Ramos (cell line): ENCODE results near the gene TEAD1.
"Not testable (repeated sequence)": the region's sequence is repeated elsewhere in the genome, so short reads cannot be mapped to it uniquely, and the experiment has no call there.

Source experiments
- in situ Hi-C: fragments of 300-500 bp; cut with MboI; formaldehyde crosslinking; loops from one replicate; pipeline ENCODE4 v1.14.3; 2022; ENCODE audit warnings: low sequenced_read_pairs; ENCODE audit not compliant: unreplicated experiment

TEAD1 gene

DNA sequence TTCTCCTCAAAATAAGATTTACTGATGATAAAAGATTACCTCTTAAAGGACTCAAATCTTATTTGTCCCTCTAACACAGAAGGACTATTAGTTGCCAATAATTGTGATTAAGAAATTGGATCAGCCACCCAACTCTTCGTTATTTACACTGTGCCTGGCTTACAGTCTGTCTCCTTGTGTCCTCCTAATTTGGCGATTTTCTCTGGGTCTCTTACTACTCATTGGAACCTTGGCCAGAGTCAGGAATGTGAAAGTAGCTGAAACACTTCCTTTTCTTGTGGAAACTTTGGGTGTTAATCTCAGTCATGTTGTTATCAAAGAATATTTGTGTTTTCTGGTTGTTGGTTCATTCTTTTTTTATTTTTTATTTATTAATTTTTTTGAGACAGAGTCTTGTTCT is 83.2 kb downstream of the TEAD1 start:
- in situ Hi-C loops, result no loop called here

DNA sequence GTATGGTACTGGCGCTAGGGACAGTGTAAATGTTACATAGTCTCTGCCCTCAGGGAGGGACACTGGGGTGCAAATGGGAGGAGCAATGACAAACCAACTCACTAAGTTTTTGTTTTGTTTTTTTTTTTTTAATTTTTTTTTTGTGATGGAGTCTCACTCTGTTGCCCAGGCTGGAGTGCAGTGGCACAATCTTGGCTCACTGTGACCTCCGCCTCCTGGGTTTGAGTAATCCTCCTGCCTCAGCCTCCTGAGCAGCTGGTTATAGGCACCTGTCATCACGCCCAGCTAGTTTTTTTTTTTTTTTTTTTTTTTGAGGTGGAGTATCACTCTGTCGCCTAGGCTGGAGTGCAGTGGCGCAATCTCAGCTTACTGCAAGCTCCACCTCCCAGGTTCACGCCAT is 83.9 kb downstream of the TEAD1 start:
- in situ Hi-C loops, result not testable (repeated sequence)

DNA sequence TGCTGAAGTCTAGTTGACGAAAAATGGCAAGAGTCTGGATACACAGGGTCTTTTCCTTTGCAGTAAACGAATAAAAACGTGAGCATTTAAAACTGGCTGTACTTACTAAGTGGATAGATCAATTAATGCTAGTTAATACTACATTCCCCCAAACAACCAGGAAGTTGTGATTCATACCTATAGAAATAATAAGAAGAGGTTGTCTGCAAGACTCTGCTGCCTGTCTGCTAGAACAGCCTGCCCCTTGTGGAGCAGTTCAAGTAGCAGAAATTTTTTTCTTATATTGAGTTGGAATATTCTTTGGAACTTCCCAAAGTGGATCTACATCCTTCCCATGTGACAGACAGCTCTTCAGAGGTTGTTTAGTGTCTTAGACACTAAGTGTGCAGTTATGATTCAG is 86.8 kb downstream of the TEAD1 start:
- in situ Hi-C loops, result no loop called here

DNA sequence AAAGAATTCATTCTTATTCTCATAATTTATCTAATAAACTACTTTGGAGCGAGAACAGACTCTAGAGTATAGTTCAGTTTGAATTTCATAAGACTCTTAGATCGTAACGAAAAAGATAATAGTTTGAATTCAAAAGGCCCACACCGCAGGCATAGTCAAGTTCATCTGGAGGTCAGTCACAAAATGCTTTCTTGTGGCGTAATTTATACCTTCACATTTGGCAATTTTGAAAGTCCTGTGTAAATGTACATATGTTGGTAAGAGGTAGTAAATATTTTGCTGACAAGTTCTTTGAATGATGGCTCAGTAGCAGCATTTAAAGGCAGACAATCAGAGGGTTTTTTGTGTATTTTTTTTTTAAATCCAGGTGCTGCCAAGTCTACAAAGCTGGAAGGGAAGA is 88.1 kb downstream of the TEAD1 start:
- in situ Hi-C loops, result no loop called here

- in situ Hi-C loops, result no loop called here
These were observed 88.6 kb downstream of the TEAD1 start for GRCh38 chr11:12762696-12763324.

DNA sequence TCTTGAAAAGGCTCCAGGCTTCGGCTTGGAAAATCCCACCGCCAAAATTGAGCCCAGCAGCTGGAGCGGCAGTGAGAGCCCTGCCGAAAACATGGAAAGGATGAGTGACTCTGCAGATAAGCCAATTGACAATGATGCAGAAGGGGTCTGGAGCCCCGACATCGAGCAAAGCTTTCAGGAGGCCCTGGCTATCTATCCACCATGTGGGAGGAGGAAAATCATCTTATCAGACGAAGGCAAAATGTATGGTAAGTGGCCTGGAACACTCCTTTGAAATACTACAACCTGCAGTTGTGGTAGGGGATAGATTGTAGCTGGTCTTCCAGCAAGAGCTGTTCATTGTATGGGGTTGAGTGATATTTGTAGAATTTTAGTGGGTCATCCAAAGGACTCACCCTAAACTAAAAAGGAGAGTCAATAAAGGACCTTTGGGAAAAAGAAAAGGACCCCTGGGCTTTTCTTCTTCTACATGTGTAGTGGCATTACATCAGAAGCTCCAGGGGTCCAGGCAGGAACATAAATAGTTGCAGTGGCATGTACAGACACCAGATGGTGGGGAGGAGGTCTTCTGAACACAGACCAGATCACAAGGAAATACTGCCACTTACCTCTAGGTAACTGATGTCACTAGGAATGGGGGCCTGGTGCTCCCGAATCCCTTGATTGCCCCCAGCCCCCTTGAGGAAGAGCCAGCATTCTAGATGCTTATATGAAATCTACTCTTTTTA is 90.1 kb downstream of the TEAD1 start:
- in situ Hi-C loops, result no loop called here

DNA sequence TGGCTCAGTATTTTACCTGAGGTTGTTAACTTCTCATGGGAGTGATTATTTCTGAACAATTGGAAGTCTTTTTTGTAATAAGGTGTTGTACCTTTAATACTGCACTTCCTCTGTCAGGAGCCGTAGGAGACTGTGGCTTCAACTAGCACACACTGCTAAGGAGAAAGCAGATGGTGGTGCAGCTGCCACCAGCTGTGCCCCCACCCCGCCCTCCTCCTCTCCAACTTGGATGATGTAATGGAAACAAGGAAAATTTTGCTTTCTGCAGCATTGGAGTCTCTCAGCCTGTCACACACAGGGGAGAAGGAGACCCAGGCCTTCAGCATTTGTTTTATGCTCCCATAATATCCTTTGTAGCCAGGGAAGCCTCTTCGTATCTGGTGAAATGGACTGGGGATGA is 91.2 kb downstream of the TEAD1 start:
- in situ Hi-C loops, result no loop called here

GRCh38 chr11:12767027-12767426 is 92.8 kb downstream of the TEAD1 start:
- in situ Hi-C loops, result no loop called here

DNA sequence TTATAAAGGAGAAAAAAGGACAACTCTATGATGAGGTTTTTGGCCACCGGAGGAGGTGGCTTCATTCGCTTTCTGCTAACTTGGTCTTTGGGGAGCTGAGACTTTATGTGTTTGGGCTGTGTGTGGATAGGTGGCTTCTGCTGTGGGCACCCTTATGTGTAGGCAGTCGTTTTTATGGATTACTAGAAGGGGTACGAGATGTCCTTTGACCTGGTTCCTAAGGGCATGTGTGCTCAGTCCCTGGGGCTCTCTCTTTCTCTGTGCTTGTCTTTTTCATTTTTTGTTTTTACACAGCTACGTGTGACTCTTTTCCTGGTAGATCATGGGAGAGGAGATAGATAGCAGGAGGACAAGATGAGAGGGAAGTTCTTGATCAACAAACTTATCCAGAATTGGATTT is 93.4 kb downstream of the TEAD1 start:
- in situ Hi-C loops, result no loop called here

- in situ Hi-C loops, result no loop called here
These were observed 94.8 kb downstream of the TEAD1 start for GRCh38 chr11:12768726-12769673.

GRCh38 chr11:12769834-12770345 is 95.7 kb downstream of the TEAD1 start:
- in situ Hi-C loops, result no loop called here

DNA sequence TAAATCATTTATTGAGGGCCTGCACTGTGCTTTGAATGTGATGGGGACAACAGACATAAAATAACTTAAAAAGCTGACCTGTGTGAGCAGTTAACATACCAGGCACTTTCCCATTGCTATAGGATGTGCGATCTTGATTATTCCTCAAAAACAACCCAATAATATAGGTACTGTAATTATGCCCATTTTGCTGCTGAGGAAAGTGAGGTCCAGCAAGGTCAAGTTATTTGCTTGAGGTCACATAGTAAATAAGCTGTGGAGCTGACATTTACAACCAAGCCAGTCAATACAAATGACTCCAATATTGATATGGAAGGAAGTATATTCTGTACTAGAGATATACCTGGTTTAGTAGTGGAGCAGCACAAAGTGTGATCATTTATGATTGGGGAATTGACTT is 96.2 kb downstream of the TEAD1 start:
- in situ Hi-C loops, result no loop called here

GRCh38 chr11:12770966-12771597 is 96.9 kb downstream of the TEAD1 start:
- in situ Hi-C loops, result no loop called here

GRCh38 chr11:12771875-12772274 is 97.7 kb downstream of the TEAD1 start:
- in situ Hi-C loops, result no loop called here

DNA sequence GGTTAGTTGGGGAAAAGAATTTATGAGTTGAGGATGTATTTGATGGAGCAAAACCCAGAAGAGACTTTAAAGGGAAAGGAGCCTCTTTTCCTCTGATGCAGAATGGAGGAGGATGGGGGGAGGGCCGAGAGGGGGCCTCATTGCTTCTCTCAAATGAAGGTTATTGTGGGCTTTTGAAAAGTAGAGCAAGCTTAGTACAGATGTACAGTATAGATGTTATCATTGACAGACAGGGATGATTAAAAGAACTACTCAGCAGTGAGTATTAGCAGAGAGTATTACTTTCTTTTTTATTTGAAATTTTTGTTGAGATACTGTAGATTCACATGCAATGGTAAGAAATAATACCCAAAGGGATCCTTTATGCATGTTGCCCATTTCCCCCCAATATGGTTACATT is 98.1 kb downstream of the TEAD1 start:
- in situ Hi-C loops, result no loop called here

- in situ Hi-C loops, result no loop called here
These were observed 99.4 kb downstream of the TEAD1 start for GRCh38 chr11:12773591-12773990.

DNA sequence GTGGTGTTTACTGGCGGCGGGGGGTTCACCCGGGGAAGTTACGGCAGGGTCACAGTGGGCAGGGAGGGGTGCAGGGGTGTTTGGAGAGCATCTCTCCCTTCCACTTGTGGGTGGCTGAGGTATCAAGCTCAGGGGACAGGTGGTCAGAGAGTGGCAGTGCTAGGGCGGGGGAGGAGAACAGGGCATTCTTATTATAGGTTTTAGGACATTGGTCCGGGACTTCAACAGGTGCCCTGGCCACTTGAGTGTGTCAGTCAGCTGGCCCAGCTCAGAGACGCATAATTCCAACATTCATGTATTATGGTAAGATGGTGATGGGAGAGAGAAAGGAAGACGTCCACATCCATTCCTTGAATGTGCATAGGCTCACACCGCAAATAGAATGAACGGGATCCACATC is 101.7 kb downstream of the TEAD1 start:
- in situ Hi-C loops, result no loop called here

DNA sequence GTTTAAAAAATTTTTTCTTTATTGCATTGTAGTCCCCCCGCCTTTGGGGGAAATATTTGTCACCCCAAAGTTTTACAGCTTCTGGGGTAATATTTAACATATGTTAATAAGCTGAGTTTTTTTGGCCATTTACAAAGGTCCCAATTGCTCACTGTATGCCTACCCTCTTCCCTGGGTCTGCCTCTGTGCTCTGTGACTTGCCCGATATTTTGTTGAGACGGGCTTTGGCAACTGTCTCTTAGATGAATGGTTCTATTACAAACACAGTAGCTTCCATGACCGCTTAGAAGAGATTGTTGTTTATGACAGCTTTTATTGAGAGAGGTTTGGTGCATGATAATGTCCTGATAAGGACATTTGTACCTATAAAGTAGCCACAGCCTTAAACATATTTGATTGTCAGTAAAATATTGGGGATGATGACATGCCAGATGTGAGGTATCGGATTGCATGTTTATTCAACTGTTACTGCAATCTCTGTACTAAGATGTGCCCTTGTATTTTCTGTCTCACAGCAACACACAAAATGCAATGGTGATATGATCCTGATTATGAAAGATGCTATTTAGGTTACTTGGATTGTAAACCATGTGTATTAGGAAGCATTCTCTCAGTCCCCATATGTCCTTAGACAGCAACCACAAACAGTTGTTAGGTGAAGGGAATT is 103.1 kb downstream of the TEAD1 start:
- in situ Hi-C loops, result no loop called here

DNA sequence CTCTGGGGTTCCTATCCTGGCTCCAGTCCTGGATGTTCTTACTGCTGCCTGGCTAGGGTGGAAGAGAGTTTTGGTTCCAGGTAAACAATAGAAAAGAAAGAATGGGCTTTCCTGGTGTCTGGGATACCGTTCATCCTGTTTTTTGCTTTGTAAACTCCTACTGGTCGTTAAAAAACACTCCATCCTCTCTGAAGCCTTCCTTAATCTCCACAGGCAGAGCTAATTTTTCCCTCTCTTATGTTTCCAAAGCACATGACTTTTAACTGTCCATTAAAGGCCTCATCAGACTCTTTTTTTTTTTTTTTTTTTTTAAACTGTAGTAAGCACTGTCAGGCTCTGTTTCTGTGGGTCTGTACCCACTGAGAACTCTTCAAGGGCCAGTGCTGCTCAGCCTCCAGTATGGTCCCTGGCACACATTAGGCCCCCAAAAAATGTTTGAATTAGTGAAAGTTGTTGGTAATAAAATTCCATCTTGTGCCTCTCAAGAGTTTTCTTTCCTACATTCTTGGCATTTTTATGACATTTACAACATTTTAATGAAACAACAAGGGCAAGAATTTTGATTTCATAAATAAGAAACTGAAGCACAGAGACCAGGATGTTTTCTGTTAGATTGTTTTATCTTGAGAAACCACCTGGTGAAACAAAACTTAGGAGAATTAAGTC is 104.2 kb downstream of the TEAD1 start:
- in situ Hi-C loops, result no loop called here
